Raji (cell line): ENCODE measurements around the gene DNM3.

Source experiments
- POLR2A ChIP-seq: IDR thresholded peaks from 2 replicates; pipeline ENCODE4 v1.6.1; 2011; ENCODE audit warnings: low read depth, low read length, control low read depth; ENCODE audit not compliant: insufficient read depth

The DNM3 gene

GRCh38 chr1:172185996-172186395 is 344.7 kb downstream of the DNM3 start:
- TF ChIP-seq POLR2A: no peak

DNA sequence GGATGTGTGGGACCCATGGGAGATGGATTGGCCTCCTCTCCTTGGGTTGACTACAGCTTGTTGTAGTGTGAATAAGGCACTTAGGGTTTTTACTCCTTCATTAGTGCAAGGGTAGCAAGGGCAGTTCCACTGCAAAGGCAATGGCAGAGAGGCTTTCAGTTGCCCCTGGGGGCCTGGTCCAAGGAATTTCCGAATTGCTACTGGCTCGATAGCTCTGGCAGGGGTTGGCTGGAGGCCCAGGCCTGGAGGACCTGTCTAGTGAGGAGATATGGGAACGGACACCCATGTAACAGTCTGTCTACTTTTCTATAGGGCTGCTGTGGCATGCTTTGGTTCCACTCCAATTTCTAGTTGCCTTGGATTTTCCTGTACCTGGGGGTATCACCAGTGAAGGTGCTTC is 360.3 kb downstream of the DNM3 start:
- no peak for TF ChIP-seq POLR2A

DNA sequence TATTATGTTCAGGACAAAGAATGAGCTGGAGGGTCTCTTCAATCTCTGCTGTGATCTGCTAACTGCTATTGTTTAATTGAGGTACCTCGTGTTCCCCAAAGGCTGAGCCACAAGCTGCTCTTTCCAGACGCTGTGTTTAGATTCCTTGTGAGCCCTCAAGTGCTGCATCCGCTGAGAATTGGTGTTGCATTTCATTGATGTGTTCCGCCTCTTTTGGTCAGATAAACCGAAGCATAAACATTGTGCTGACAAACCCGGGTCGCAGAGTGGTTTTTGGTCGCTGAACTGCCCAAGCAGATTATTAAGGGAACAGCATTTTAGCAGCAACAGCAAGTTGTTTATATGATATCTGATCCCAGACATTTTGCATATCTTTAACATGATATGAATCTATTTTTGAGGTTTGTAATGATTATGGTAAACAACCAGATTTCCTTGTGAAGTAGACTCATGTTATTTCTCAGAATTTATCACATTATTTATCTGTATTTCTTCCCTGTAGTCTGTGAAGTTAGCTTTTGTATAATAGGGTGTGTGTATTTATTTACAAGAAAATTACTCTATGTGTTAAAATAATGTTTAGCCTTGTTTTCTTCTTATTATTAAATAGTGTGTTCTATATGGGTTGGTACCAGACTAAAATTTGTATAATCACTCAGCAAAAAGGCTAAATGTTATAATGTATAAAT is 362.0 kb downstream of the DNM3 start:
- no peak for TF ChIP-seq POLR2A

GRCh38 chr1:172203902-172204301 is 362.6 kb downstream of the DNM3 start:
- TF ChIP-seq POLR2A: no peak

GRCh38 chr1:172206256-172206655 is 365.0 kb downstream of the DNM3 start:
- no peak for TF ChIP-seq POLR2A

DNA sequence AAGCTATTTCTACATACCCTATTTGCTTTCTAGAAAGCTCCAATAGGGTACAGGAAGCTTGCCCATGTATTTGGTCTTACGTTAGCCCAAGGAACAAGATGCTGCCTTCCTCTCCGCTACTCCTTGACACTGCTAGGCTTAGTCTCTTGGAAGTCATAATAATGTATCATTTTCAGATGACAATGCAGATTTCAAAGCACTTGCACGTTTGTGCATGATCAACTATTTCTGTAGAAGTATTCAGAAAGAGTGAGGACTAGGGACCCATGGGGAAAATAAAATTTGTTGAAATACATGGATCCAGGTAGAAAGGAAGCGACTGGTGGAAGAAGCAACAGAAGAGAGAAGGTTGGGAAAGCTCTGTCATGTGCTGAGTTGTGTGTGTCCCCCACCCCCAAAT is 367.3 kb downstream of the DNM3 start:
- no peak for TF ChIP-seq POLR2A

- TF ChIP-seq POLR2A: no peak
These were observed 369.9 kb downstream of the DNM3 start for GRCh38 chr1:172211221-172211620.

GRCh38 chr1:172212124-172212523 is 370.8 kb downstream of the DNM3 start:
- TF ChIP-seq POLR2A: no peak

GRCh38 chr1:172215006-172215405 is 373.7 kb downstream of the DNM3 start:
- TF ChIP-seq POLR2A: no peak

DNA sequence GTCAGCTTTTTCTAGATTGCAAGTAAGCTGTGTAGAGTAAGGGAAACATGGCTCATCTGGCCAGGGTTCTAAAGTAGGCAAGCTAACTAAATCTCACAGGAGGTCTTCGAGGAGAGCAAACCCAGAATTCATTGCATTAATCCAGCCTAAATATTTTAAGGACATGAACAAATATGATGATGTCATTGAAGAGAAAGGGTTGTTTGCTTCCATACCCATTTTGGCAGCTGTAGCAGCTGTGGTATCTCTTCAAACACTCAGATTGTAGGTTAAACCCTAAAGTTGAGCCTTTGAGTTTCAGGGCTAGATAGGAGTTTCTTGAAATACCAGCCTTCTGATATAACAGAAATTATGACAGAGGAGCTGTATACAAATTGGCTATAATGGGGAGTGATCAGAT is 378.7 kb downstream of the DNM3 start:
- TF ChIP-seq POLR2A: no peak

GRCh38 chr1:172220376-172220775 is 379.1 kb downstream of the DNM3 start:
- no peak for TF ChIP-seq POLR2A

DNA sequence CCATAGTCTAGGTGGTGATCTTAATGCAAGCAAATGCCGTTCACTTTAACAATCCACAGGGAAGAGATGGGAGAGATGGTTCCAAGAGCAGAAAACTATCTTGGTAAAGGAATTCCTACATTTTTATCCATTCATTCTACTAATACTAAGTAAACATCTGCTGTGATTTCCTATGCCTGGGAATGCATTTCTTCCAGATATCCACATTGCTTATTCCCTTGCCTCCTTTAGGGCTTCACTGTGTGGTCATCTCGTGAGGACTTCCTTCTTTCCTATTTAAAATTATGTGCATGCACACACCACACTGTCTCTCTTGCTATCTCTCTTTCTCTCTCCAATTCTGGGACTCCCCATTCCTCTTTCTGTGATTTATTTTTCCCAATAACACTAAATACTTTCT is 380.1 kb downstream of the DNM3 start:
- no peak for TF ChIP-seq POLR2A

- no peak for TF ChIP-seq POLR2A
These were observed 383.6 kb downstream of the DNM3 start for GRCh38 chr1:172224871-172225270.

DNA sequence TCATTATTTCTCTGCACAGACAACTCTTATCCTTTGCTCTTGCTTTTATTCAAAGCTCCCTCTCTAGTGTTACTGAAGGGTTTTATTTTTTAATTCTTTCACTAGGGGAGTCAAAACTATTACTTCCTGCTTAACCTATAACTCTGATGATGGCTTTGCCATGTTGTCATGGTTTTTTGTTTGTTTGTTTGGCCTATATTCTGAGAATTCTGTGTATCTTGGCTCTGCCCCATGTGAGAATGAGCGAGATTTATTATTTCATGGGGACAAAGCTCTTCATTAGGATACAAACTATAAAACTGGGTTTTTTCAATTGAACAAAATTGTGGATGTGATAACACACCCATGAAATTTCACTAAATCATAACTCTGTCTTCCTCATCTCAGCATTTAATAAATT is 388.6 kb downstream of the DNM3 start:
- TF ChIP-seq POLR2A: no peak

GRCh38 chr1:172230526-172230925 is 389.2 kb downstream of the DNM3 start:
- no peak for TF ChIP-seq POLR2A

DNA sequence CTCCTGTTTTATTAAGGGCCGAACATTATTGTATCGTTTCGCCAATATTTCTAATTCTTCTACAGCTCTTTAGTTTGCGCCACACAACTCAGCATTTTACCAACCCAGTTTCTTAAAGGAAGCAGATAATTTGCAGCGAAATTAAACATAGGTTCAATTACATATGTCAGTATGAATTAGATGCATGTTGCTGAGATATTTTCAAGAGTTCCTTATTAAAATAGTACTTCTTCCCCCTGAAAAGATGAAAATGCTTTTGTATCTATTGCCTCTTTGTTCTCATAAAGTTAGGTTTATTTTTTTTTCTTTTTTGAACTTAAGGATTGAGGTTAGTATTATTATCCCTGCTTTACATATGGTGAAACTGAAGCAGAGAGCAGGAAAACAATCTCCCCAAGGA is 395.7 kb downstream of the DNM3 start:
- no peak for TF ChIP-seq POLR2A

- no peak for TF ChIP-seq POLR2A
These were observed 396.9 kb downstream of the DNM3 start for GRCh38 chr1:172238158-172238557.
